ENCODE measurements around the gene GRB10.

GRB10 gene

DNA sequence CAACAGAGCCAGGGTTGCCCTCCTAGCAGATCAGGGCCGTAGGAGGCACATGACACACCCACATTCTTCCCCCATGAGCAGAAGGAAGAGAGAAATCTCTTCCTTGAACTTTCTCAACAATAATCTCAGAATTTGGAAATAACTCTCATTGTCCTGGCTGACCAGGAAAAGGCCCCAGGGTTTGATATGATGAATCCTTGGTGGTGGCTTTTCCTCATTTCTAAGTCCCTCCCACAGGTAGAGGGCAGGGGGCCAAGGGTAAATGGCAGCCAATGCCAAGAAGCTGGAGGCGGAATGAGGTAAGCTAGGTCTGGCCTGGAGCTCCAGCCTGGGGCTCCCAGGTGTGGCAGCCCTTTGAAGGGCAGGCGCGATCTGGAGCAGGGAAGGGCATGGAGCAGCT is 67.8 kb downstream of the GRB10 start:
- DNase-seq: no peak

DNA sequence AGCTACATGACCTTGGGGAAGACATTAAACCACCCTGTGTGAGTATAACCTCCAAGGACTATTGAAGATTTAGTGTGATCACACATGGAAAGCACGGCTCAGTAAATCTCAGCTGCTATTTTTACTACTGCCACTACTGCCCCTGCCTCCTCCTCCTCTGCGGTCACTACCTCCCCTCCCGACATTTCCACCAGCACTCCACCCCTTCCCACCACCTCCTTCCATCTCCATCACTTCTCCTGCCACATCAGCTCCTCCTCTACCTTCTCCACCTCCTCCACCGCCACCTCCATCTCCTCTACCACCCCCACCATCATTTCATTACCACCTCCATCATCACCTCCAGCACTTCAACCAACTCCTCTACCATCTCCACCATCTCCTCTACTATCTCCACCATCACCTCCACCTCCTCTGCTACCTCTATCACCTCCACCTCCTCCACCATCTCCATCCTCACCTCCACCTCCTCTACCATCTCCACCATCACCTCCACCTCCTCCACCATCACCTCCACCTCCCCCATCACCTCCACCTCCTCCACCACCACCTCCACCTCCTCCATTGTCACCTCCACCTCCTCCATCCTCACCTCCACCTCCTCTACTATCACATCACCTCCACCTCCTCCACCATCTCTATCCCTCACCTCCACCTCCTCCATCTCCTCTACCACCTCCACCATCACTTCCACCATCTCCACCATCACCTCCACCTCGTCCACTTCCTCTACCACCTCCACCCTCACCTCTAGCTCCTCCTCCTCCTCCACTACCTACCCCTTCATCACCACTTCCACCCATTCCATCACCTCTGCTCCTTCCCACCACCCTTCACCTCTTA is 69.4 kb downstream of the GRB10 start:
- no peak for DNase-seq

DNA sequence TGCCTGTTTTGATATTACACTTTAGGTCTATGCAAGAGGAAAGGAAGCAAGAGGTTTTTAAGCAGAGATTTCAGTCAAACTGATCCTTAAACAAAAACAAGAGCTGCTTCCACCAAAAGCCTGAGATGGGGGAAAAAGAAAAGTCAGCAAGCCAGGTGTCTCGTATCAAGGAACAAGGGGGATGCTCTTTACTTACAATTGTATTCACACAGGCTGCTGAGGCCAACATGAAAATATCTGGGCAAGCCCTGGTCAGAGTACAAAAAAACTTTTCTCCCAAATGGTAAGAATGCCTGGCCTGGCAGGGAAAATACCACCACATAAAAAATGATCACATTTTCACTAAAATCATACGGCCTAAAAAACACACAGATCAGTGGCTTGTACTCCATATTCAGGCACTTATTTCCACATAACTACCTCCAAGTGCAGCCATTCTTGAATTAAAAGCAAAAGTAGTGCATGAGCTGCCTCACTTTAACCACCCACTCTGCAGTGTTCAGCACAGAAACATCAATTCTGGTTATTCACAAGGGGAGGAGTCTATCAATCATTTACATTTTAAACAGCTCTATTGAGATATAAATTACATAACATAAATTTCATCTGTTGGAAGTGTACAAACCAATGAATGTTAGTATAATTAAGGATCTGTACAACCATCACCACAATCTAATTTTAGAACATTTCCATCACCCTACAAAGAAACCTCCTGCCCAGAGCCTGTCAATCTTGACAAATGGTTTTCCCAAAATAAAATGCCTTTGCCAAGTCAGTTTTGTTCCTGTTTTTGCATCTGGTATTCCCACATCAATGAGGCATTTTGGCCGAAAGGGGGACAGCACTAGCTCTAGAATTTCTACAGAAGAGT is 70.2 kb downstream of the GRB10 start:
- DNase-seq: no peak

DNA sequence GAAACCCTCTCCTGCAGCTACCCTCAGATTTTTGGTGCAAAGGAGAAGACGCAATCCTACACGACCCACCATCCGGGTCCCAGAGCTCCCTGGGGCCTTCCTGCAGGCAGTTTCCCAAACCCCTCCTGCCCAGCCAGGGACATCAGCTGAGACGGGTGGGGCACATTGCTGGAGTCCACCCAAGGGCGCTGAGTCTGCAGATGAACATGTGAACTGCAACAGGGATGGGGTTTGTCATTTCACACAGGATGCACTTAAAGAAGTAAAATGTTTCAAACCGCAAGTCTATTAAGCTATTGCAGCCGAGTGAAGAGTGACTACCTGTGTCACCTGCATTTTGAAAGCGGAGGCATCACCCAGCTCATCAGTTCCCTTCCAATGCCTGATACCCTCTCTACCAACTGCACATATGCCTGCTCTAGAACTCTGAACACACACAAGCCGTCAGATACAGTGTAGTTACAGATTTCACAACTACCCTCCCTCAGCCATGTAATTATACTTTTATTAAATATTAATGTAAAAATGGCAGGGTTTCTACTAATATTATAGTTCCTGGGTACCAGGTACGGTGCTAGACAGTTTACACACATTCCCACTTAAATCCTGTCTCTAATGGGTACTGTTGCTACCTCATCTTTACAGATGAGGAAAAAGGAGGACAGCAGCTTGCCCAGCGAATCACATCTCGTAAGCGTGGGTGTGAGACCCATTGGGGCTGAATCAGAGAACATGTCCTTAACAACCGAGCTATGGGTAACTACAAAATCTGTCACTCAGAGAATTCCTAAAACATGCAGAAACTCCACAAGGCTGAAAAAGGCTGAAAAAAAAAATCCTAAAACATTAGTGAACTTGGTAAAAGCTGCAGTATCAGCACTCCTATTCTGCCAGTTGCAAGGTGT is 71.2 kb downstream of the GRB10 start:
- no peak for DNase-seq

DNA sequence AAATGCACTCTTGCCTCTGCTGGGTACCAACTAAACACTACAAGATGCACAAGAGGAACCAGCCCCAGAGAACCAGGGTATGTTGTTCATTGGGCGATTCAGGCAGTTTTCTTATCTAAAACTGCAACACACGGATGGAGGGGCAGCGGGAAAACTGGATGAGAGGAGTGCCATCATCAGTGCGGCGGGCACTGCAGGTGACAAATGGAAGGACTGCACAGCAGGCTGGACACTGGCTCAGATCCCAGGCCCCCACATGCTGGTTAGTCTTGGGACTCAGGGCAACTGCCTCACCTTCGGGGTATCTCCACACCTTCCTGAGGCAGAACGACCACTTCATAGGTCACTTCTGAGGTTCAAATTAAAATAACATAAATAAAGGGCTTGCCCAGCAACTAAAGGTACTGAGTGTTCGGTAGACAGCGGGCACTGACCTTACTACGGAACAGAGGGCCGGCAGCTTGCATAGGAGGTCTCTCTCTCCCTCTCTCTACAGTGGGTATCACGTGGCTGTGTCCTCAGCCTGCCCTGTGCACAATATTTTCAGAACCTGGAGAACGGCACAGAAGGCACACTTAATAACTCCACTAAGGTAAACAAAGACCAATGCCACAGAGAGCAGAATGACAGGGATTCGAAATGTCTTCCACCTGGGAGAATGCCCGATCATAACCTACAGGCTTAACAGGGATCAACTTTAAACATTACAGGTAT is 72.1 kb downstream of the GRB10 start:
- no peak for DNase-seq

DNA sequence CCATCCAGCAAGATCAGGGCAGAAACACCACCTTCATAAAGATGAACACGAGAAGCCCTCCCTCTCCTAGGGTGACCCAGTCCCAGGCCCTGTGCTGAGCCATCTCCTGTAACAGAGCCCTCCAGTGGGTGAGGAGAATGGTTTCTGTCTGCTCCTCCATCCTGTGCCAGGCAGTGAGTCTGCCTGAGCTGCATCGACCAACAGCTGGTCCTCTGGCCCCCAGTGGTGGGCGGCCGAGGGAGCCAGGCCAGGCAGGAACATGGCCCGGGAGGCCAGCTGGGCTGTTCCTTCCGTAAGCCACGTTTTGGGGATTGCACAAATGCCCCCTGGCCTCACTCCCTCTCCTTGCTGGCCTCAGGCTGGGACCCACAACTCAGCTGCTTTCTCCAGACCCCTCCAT is 73.5 kb downstream of the GRB10 start:
- no peak for DNase-seq

DNA sequence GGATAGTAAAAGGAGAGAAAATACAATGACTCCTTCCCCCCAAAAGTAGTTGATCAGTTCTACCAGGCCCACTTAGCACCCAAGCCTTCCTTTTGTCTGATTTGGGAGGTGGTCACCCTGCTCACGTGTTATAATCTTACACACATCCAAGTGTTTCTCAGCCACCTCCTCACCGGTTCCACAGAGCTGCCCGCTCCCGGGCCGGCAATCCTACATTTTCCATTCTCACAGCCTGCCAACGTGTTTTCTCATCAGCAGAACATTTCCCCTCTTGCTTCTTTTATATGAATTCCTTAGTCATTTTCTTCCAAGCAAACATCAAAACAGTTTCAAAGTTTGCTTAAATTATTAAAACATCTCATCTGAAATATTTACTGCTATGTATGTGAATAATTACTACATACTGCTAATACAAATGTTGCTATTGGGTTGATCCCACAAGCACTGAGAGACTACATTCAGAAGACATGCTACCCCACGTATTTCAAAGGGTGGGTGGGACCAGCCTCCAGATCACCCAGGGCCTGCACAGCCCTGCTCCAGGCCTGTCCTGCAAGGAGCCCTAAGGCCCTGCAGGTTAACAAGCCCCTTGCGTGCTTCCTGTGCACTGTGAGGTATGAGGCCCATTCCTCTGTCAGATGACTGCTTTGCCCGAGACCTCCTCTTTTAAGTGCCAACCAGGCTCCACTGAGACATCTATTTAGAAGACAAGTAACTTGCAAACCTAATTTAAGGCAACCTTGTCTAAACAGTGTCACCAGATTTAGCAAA is 75.3 kb downstream of the GRB10 start:
- DNase-seq: no peak

DNA sequence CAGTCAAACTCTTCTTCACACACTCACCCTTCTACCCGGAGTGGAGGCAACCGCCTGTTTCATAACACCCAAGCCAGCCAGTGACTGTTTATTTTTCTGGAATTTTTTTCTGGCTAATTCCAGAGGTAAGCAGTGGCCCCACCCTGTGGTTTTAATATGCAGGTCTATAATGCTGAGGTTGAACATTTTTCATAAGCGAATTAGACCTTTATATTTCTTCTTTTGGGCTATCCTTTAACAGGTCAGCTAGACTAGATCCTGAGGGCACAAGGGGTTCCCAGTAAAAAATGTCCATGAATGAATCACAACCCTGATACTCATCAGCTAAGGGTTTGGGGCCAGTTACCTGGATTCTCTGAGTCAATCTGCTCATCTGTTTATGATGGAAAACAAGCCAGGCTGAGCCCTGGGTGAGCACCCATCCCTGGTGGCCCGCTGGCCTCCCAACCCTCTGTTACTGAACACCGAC is 76.2 kb downstream of the GRB10 start:
- DNase-seq: no peak

DNA sequence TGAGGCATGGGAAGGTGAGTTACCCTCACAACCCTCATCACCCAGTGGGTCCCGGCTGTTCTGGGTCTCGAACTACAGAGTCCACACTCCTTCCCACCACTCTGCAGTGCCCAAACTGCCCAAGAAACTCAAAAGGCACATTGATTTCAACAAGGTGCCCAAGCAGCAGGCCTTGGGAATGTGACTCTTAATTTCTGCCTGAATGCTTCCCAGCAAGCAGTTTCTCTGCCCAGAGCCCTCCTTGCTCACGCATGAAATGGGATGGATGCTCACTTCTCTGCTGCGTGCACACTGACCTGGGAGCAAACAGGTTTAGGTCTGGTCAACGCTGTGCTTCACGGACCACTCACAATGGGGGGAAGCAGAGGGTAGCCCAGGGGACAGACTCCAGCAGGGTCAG is 77.9 kb downstream of the GRB10 start:
- no peak for DNase-seq

DNA sequence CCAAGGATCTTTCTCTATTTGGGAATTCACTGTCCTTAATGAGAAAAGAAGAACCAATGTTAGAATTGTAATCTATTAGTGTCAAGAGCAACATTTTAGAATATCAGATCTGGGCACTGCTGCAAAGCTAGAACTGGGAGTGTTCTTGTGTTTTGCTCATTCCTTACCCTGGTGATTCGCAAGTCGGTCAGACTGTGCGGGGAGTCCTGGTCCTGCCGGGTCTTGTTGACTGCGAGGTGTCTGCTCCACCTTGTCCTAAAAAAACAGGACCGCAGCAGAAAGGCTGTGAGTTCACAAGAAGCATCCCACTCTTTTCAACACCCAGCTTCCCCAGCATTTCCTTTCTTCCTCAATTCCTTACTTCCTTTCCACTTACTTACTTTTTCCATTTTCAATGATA is 79.0 kb downstream of the GRB10 start:
- no peak for DNase-seq

DNA sequence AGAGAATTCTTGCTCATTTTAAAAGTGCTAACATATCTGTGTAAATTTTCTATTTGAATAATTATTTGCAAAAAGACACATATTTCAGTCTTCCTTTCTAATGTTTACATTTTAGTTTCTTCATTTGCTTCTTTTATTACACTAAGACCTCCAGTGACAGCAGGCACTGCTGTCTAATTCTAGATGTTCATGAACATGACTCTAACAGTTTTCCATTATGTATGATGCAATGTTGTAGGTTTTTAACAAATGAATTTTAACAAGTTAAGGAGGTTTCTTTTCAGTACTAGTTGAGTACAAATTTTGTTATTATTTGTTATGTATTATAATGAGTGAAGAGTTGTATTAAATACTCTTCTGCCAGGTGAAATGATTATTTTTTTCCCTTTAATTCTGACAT is 83.6 kb downstream of the GRB10 start:
- no peak for DNase-seq

DNA sequence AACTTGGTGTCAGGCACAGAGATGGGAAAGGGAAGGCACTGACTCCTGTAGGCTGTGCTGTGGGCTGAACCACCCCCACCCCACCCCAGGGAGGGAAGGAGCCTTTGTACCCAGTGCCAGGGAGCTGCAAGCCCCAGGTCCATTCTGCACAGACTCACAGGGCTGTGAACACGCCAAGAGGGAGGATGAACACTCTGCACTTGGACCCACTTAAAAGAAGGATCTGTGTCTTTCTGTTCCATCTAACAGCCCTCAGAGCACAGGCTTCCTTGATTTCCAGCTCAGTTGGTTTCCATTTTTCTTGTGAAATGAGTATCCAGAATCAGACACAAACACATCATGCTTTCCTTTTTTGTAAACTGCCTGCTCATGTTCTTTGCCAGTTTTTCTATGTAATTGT is 84.9 kb downstream of the GRB10 start:
- DNase-seq: no peak

DNA sequence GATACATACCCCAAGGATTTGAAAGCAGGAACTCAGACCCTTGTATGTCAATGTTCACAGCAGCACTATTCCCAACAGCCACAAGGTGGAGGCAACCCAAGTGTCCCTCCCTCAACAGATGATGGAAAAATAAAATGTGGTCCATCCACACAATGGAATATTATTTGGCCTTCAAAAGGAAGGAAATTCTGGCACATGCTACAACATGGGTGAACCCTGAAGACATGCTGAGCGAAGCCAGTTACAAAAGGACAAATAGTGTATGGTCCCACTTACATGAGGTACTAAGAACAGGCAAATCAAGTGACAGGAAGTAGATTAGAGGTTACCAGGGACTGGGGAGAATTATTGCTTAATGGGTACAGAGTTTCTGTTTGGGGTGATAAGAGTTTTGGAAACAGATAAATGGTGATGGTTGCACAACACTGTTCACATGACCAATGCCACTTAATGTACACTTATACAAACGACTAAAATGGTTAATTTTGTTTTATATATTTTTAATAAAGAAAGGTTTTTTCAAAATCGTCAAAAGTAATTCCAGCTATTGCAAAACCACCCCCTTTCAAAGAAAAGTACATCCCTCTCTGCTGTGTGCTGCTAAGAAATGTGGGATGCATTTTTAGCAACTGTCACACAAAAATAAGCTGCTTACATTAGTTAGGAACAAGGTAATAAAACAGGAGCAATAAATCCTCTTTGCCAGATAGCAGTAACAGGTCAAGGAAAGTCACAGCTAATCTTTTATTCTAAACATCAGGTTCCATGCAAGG is 85.7 kb downstream of the GRB10 start:
- DNase-seq: no peak

DNA sequence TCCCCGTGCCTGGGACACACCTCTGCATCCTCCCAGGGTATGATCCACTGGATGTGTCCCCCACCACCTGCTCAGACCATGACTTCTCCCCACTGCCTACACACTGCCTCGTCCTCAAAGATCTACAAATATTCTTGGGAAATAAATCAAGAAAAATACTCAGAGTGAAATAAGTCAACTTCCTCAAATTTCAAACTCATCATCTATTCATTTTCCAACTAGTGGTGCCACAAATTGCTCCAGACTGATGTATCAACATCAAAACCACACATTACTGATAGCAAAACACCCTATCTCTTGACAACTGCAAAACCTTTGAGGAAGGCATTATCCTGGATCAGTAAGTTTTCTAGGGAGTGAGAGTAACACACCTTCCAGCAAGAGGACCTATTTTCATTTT is 87.7 kb downstream of the GRB10 start:
- DNase-seq: no peak

DNA sequence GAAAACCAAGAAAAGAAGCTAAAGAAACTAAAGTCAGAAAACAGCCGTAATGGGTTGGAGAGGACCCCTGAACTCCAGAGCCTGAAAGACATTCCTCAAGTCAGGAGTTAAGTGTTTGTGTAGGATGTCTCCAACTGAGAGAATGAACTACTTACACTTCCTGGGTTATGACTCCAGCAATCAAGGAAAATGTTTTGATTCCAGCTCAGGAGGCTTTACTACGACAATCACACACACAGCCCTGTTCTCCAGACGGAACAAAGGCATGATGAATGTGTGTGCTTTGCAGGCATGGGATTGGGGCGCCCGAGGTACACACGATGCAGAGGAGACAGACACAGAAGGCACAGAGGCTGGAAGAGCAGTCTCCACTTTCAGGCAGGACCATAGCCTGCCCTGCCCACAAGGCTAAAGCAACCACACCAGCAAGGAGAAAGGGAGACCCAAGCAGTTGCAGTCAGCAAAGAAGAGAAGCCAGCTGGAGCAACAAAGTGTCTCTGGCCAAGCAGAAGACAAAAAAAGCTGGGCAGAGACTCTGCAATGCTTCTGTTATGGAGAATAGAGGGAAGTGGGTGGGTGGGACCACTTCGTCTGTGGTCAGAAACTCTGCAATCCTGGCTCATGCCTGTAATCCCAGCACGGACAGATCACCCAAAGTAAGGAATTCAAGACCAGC is 89.1 kb downstream of the GRB10 start:
- no peak for DNase-seq

DNA sequence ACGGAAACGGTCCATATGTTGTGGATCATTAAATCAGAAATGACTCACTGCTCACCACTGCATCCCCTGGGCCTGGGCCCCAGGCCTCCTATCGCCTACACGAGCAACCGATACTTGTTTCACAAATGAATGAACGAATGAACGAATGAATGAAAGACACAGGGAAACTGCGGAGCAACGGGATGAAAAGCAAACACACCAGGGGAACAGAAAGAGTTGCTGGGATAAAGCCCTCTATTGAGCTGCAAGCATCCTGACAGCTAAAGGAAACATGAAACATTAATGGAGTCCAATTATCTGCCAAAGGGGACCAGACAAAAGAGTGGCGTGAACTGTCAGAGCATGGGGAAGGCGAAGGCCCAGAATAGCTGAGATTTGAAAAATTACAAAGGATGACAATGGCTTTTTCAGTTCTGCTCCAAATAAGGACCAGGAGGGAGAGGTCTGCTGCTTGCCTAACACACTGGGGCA is 92.1 kb downstream of the GRB10 start:
- no peak for DNase-seq

DNA sequence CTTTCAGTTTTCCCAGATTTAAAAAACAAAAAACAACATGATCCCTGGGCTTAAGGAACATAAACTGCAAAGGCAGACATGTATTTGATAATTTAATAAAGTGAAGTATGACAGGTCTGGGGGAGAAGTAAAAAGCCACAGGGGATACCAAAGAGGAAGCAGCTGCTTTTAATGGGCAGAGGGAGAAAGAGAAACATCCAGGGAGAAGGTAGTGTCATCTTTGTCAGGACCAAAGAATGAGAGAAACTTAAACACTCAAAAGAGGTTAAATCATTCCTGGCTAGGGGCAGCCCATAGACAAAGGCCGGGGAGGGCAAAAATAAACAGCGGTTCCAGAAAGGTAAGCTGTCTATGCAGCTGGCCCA is 94.5 kb downstream of the GRB10 start:
- DNase-seq: no peak

DNA sequence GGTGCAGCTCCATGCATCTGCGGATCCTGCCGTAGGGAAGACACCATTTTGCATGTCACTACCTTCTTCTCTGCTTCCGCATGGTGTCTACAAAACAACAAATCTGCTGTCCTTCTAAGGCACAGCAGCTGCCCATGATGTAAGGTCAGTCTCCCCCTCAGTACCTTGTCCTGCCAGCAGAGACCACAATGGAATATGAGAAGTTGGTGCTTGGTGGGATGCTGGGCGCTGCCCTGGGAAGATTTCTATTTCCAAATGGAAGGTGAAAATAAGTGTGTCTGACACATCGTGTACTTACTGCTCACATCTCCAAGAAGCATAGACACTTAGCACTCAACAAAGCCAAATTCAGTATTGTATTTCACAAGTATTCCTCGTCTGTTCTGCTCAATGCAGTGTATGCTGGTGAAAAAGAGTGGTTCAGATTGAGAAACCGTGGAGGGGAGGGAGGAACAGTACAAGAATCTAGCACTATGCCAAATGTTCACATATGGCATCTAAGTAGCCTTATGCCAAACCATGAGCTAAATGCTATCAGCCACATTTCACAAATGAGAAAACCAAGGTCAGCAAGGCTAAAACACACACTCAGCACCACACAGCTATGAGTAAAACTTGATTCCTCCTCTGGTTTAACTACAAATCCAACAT is 95.0 kb downstream of the GRB10 start:
- no peak for DNase-seq

DNA sequence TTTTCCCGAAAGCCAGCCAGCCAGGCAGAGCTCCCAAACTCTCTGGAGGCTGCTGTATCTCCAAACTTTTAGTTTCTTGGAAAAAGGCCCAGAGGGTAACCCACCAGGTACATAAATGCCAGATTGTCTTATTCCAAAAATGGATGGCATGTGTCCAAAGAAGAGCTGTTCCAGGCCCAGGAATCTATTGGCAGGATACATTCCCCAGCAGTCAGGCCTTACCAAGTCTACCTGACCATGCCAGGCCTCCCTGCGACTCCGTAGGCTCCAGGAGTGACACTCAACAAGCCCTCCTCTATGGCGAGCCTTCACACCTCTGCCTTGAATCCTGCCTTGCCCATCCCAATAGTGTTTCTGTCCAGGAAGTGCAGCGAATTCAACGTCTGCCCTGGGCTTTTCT is 95.6 kb downstream of the GRB10 start:
- DNase-seq: no peak

Measured in amniotic stem cell (primary cell).